GM23248 (cell line): ENCODE measurements around the gene SRPK2. TPM values are rescaled to one million over a fixed set of nuclear protein-coding genes. Genes with fewer than 3 reads are reported as not detected.

Experiments
- DNase-seq: peaks from one replicate; pipeline ENCODE4 v3.0.0-alpha.2; 2015
- H2AFZ ChIP-seq: fragments of 200-600 bp; sonication (generic); 2 replicates; pipeline ENCODE4 v1.6.1; 2016; ENCODE audit warnings: antibody characterized with exemption
- H3F3A ChIP-seq: fragments of 200-600 bp; sonication (generic); 2 replicates; pipeline ENCODE4 v1.6.1; 2016; ENCODE audit warnings: mild to moderate bottlenecking, antibody characterized with exemption, mixed run types; ENCODE audit not compliant: insufficient read depth
- H3K27ac ChIP-seq: fragments of 200-600 bp; sonication (generic); 2 replicates; pipeline ENCODE4 v1.5.1; 2016; ENCODE audit warnings: mild to moderate bottlenecking
- H3K27me3 ChIP-seq: fragments of 200-600 bp; sonication (generic); replicated peaks from 2 replicates; pipeline ENCODE4 v1.6.1; 2016; ENCODE audit warnings: mild to moderate bottlenecking; ENCODE audit not compliant: insufficient read depth
- H3K36me3 ChIP-seq: fragments of 200-600 bp; sonication (generic); 2 replicates; pipeline ENCODE4 v1.6.1; 2016; ENCODE audit warnings: low read depth, mild to moderate bottlenecking
- H3K4me1 ChIP-seq: fragments of 200-600 bp; sonication (generic); 2 replicates; pipeline ENCODE4 v1.6.1; 2016; ENCODE audit warnings: mild to moderate bottlenecking; ENCODE audit not compliant: insufficient read depth
- H3K4me2 ChIP-seq: fragments of 200-600 bp; sonication (generic); one replicate; pipeline ENCODE4 v1.6.1; 2016; ENCODE audit warnings: mild to moderate bottlenecking; ENCODE audit not compliant: unreplicated experiment
- H3K4me3 ChIP-seq: fragments of 200-600 bp; sonication (generic); 2 replicates; pipeline ENCODE4 v1.5.1; 2016; ENCODE audit warnings: mild to moderate bottlenecking
- H3K79me2 ChIP-seq: fragments of 200-600 bp; sonication (generic); 2 replicates; pipeline ENCODE4 v1.6.1; 2016; ENCODE audit warnings: mild to moderate bottlenecking; ENCODE audit not compliant: insufficient read depth
- H3K9ac ChIP-seq: fragments of 200-600 bp; sonication (generic); 2 replicates; pipeline ENCODE4 v1.6.1; 2016; ENCODE audit warnings: mild to moderate bottlenecking
- H3K9me2 ChIP-seq: fragments of 200-600 bp; sonication (generic); 2 replicates; pipeline ENCODE4 v1.6.1; 2016; ENCODE audit warnings: mixed run types, mild to moderate bottlenecking, moderate library complexity; ENCODE audit not compliant: insufficient read depth
- H3K9me3 ChIP-seq: fragments of 200-600 bp; sonication (generic); one replicate; pipeline ENCODE4 v1.6.1; 2017; ENCODE audit warnings: low read depth
- H4K20me1 ChIP-seq: fragments of 200-600 bp; sonication (generic); 2 replicates; pipeline ENCODE4 v1.6.0; 2016; ENCODE audit not compliant: insufficient read depth
- EZH2 ChIP-seq: fragments of 200-600 bp; sonication (generic); IDR thresholded peaks from 2 replicates; pipeline ENCODE4 v1.6.1; 2018; ENCODE audit warnings: antibody characterized with exemption, mild to moderate bottlenecking; ENCODE audit not compliant: insufficient read depth, poor library complexity, severe bottlenecking
- EZH2phosphoT487 ChIP-seq: fragments of 200-600 bp; sonication (generic); IDR thresholded peaks from 2 replicates; pipeline ENCODE4 v1.6.1; 2018; ENCODE audit warnings: antibody characterized with exemption, moderate library complexity, mild to moderate bottlenecking, low read depth; ENCODE audit not compliant: insufficient read depth
- WGBS, 2 experiments: methylation state at CpG; one replicate each; pipeline ENCODE4 v1.1.6; 2015 to 2017; ENCODE audit warnings: low lambda C conversion rate in 2 of 2, low coverage in 1 of 2; ENCODE audit errors: missing lambda C conversion rate in 2 of 2; 5-methylcytosine and 5-hydroxymethylcytosine counted together
- in situ Hi-C: fragments of 300-500 bp; cut with MboI; formaldehyde crosslinking; loops from 2 replicates; pipeline ENCODE4 v1.15.0; 2020
- polyA plus RNA-seq: library from polyadenylated mRNA; unstranded; fragments of >200 nt; fragmentation: Nextera tagmentation; extraction: Ambion mirVana; gene quantifications from 2 replicates; pipeline ENCODE4 v1.2.1, GENCODE V29; 2016
- total RNA-seq: library from RNA; depleted of rRNA; stranded (reverse); fragments of >200 nt; shearing (Covaris generic); gene quantifications from 2 replicates; pipeline ENCODE4 v1.2.3, GENCODE V29; 2014

SRPK2 gene
- total and polyA plus RNA-seq, 2 experiments from 2014 or later: 53.1 to 85.2 TPM

DNA sequence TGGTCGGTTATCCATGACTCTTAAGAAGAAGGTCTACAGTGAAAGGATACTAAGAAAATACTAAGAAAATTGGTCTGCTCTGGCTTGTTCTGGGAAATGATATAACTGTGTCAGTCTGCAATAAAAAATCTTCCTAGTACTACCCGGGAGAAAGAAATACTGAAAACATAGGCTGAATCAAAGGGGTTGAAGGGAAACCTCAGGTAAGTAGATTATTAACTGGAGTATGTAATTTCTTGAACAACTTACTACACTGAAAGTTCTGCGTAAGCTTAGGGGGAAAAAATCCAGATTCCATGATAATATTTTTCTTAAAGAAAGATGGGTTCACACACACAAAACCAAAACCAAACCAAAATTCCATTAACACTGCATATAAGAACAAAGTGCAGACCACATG lies 231.4 kb downstream of the SRPK2 start:
- Histone ChIP-seq H3K4me1 (no peaks in the 10 kb centered on the region), H3K9ac (no peak overlapping the region), H3K27ac (no peak overlapping the region), H3K9me3 (no peaks in the 10 kb centered on the region), H3K79me2 (peaks cover 3% of the 10 kb centered on the region; the same call in 1 of the 2 replicates), H3K36me3 (peaks cover 7% of the 10 kb centered on the region; the same call in 1 of the 2 replicates), H3K9me2 (no peaks in the 10 kb centered on the region), H3F3A (no peaks in the 10 kb centered on the region), H2AFZ (no peak overlapping the region), H3K4me2 (no peak overlapping the region), H3K4me3 (no peak overlapping the region), H4K20me1 (no peaks in the 10 kb centered on the region; the same call in 1 of the 2 replicates), H3K27me3 (no peaks in the 10 kb centered on the region)
- in situ Hi-C loops: no loop called here
- 97 to 100% methylated on average over 3 of the region's 3 CpGs for WGBS, 2 experiments
- no peak for TF ChIP-seq EZH2
- TF ChIP-seq EZH2phosphoT487: no peak
- DNase-seq: no peak

DNA sequence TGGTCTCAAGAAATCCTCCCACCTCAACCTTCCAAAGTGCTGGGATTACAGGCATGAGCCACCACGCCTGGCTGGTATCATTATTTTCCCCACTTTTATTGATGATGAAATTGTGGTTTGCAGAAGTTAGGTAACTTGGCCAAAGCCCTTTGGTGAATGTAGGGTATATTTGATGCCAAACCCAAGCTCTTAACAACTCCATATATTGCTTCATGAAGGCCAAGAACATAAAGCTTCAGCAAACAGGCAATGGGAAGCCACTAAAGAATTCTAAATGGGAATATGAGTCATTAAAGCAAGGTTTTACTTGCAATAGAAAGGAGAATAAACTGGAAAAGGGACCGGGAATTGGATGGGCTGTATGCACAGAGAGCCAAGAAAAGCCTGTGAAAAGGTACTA lies 232.0 kb downstream of the SRPK2 start:
- no peaks in the 10 kb centered on the region for H3K9me3 ChIP-seq
- H2AFZ ChIP-seq: no peak overlapping the region
- H3K36me3 ChIP-seq: peaks cover 7% of the 10 kb centered on the region; the same call in 1 of the 2 replicates
- H3K27ac ChIP-seq: no peak overlapping the region
- H3K79me2 ChIP-seq: peaks cover 3% of the 10 kb centered on the region; the same call in 1 of the 2 replicates
- TF ChIP-seq EZH2phosphoT487: no peak
- DNase-seq: peak; percentile 18
- no peak overlapping the region for H3K4me3 ChIP-seq
- no peaks in the 10 kb centered on the region for H3K27me3 ChIP-seq
- no peaks in the 10 kb centered on the region; the same call in 1 of the 2 replicates for H4K20me1 ChIP-seq
- H3K9me2 ChIP-seq: no peaks in the 10 kb centered on the region
- H3K4me1 ChIP-seq: no peaks in the 10 kb centered on the region
- WGBS, 2 experiments: 96 to 98% methylated on average over 2 of the region's 2 CpGs
- in situ Hi-C loops: no loop called here
- no peak overlapping the region for H3K9ac ChIP-seq
- no peak overlapping the region for H3K4me2 ChIP-seq
- no peaks in the 10 kb centered on the region for H3F3A ChIP-seq

DNA sequence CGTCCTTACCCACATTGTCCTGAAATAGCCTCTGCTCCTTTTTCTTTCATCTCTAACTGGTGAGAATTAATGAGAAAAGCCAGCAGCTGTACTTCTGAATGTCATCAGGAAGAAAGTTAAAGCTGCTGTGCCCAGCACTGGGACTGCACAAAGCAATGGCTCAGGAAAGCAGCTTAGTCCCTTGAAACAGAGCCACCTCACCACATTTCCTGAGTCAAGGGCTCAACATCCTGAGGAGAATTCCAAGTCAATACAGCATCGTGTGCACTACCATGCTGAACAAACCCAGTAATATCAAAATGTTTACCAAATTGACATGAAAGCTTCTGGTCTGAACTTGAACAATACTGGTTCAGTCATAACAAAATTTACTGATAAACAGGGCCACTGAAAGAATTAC lies 234.6 kb downstream of the SRPK2 start:
- no peaks in the 10 kb centered on the region for H3K36me3 ChIP-seq
- TF ChIP-seq EZH2phosphoT487: no peak
- no peak for TF ChIP-seq EZH2
- no peaks in the 10 kb centered on the region for H3K9me3 ChIP-seq
- in situ Hi-C loops: no loop called here
- no peaks in the 10 kb centered on the region for H3K27me3 ChIP-seq
- H3K27ac ChIP-seq: no peak overlapping the region
- no peaks in the 10 kb centered on the region; the same call in 1 of the 2 replicates for H4K20me1 ChIP-seq
- no peak overlapping the region for H2AFZ ChIP-seq
- no peak overlapping the region for H3K4me2 ChIP-seq
- WGBS, 2 experiments: 78 to 82% methylated on average over 2 of the region's 2 CpGs
- H3K9ac ChIP-seq: no peak overlapping the region
- H3K9me2 ChIP-seq: no peaks in the 10 kb centered on the region
- H3K79me2 ChIP-seq: peaks cover 3% of the 10 kb centered on the region; the same call in 1 of the 2 replicates
- DNase-seq: no peak
- no peak overlapping the region for H3K4me3 ChIP-seq
- H3K4me1 ChIP-seq: peaks cover 14% of the 10 kb centered on the region
- H3F3A ChIP-seq: no peaks in the 10 kb centered on the region; the same call in none of the 2 replicates

DNA sequence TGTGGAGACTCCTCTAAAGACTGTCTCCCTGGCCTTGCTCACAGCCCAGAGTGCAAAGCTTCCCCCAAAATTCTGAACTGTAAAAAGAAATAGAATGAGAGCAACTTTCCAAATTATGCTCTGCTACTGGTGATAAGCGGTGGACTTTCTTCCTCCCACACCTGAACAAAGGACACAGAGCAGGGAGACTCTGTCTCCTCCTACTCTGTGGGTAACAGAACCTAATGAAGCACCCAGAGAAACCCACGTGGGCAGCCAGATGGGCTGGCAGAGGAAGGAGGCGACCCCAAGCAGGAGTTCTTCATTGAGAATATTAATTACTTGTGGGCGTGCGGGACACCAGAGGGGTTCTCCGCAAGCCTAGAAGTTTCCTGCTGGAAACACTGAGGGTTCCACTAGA lies 235.2 kb downstream of the SRPK2 start:
- no peak overlapping the region for H3K9ac ChIP-seq
- H3K9me3 ChIP-seq: no peaks in the 10 kb centered on the region
- H3K79me2 ChIP-seq: peaks cover 3% of the 10 kb centered on the region; the same call in 1 of the 2 replicates
- no peaks in the 10 kb centered on the region; the same call in none of the 2 replicates for H3F3A ChIP-seq
- peaks cover 16% of the 10 kb centered on the region for H3K4me1 ChIP-seq
- in situ Hi-C loops: no loop called here
- no peaks in the 10 kb centered on the region for H3K27me3 ChIP-seq
- no peaks in the 10 kb centered on the region for H3K9me2 ChIP-seq
- H3K36me3 ChIP-seq: no peaks in the 10 kb centered on the region
- H3K4me2 ChIP-seq: no peak overlapping the region
- H3K4me3 ChIP-seq: no peak overlapping the region
- H4K20me1 ChIP-seq: no peaks in the 10 kb centered on the region; the same call in 1 of the 2 replicates
- no peak for DNase-seq
- no peak overlapping the region for H3K27ac ChIP-seq
- 90 to 93% methylated on average over 6 of the region's 6 CpGs for WGBS, 2 experiments
- no peak overlapping the region for H2AFZ ChIP-seq
- TF ChIP-seq EZH2 (no peak), EZH2phosphoT487 (no peak)
